BLaER1 treated with 17β-estradiol and CSF1 and Interleukin-3, amounts not matched to agents 10 nM and 100 nM (cell line): Measurements from ENCODE around the gene ADCY3.
A peak's percentile ranks its signal among the peaks of the same experiment; 100 is the strongest.

Experiments used
- H3K27ac ChIP-seq, 11 experiments: shearing (Covaris generic); formaldehyde crosslinking; 2 replicates each; pipeline ENCODE4 v1.8.1; 2022
- H3K27me3 ChIP-seq, 11 experiments: shearing (Covaris generic); formaldehyde crosslinking; 2 replicates each; pipeline ENCODE4 v1.8.1; 2022
- H3K36me3 ChIP-seq, 11 experiments: shearing (Covaris generic); formaldehyde crosslinking; 2 replicates each; pipeline ENCODE4 v1.8.1; 2022
- H3K4me1 ChIP-seq, 10 experiments: shearing (Covaris generic); formaldehyde crosslinking; 2 replicates each; pipeline ENCODE4 v1.8.1; 2022
- H3K4me2 ChIP-seq, 11 experiments: shearing (Covaris generic); formaldehyde crosslinking; 2 replicates each; pipeline ENCODE4 v1.8.1; 2022
- H3K4me3 ChIP-seq, 10 experiments: shearing (Covaris generic); formaldehyde crosslinking; 2 replicates each; pipeline ENCODE4 v1.8.1; 2022
- H3K9ac ChIP-seq, 11 experiments: shearing (Covaris generic); formaldehyde crosslinking; 2 replicates each; pipeline ENCODE4 v1.8.1; 2022
- H3K9me3 ChIP-seq, 11 experiments: shearing (Covaris generic); formaldehyde crosslinking; replicated peaks in 1 of 11; 2 replicates each; pipeline ENCODE4 v1.8.1; 2022
- H4K20me1 ChIP-seq, 11 experiments: shearing (Covaris generic); formaldehyde crosslinking; 2 replicates each; pipeline ENCODE4 v1.8.1; 2022
- Cebpa-rat ChIP-seq, 11 experiments: shearing (Covaris generic); IDR thresholded peaks; 2 replicates each; pipeline ENCODE4 v1.8.1; 2022

ADCY3 gene

GRCh38 chr2:24950102-24950501 is 30.1 kb upstream of the ADCY3 start:
- peaks cover 50 to 98% (median 76%) of the 10 kb centered on the region in 11 experiments for H3K36me3 ChIP-seq
- no peak for TF ChIP-seq Cebpa-rat (IDR thresholded peaks at IDR 0.05)
- H3K27ac ChIP-seq: no peak overlapping the region
- no peaks in the 10 kb centered on the region for H3K27me3 ChIP-seq
- peaks cover 5 to 11% (median 7%) of the 10 kb centered on the region in 11 experiments; a peak in 21 of 22 replicates for H3K9me3 ChIP-seq
- H3K4me2 ChIP-seq: no peak overlapping the region
- H4K20me1 ChIP-seq: no peaks in the 10 kb centered on the region
- no peak overlapping the region for H3K9ac ChIP-seq
- H3K4me3 ChIP-seq: no peak overlapping the region
- peaks cover 0 to 6% (median 0%) of the 10 kb centered on the region in 10 experiments; a peak in 2 of 20 replicates for H3K4me1 ChIP-seq

- peaks cover 34 to 86% (median 61%) of the 10 kb centered on the region in 11 experiments for H3K36me3 ChIP-seq
- H3K9me3 ChIP-seq: no peaks in the 10 kb centered on the region
- no peaks in the 10 kb centered on the region for H4K20me1 ChIP-seq
- H3K9ac ChIP-seq: no peak overlapping the region
- no peak overlapping the region for H3K4me3 ChIP-seq
- H3K4me1 ChIP-seq: peaks cover 0 to 6% (median 0%) of the 10 kb centered on the region in 10 experiments; a peak in 2 of 20 replicates
- H3K4me2 ChIP-seq: no peak overlapping the region
- no peak overlapping the region for H3K27ac ChIP-seq
- no peaks in the 10 kb centered on the region for H3K27me3 ChIP-seq
- TF ChIP-seq Cebpa-rat (IDR thresholded peaks at IDR 0.05): no peak
Measured at GRCh38 chr2:24948506-24948905, 28.5 kb upstream of the ADCY3 start.

GRCh38 chr2:24947561-24948157 is 27.6 kb upstream of the ADCY3 start:
- Histone ChIP-seq H4K20me1 (no peaks in the 10 kb centered on the region; a peak in 1 of 22 replicates), H3K4me2 (no peak overlapping the region), H3K9me3 (no peaks in the 10 kb centered on the region), H3K4me3 (no peak overlapping the region), H3K9ac (no peak overlapping the region), H3K27ac (no peak overlapping the region), H3K27me3 (no peaks in the 10 kb centered on the region), H3K4me1 (peaks cover 0 to 6% (median 0%) of the 10 kb centered on the region in 10 experiments; a peak in 2 of 20 replicates), H3K36me3 (peaks cover 34 to 77% (median 60%) of the 10 kb centered on the region in 11 experiments)
- no peak for TF ChIP-seq Cebpa-rat (IDR thresholded peaks at IDR 0.05)

GRCh38 chr2:24945907-24946306 is 25.9 kb upstream of the ADCY3 start:
- Histone ChIP-seq H3K36me3 (peaks cover 20 to 60% (median 46%) of the 10 kb centered on the region in 11 experiments), H3K4me2 (peak overlapping the region in 1 of 11 experiments; percentile 15; a peak in 1 of 22 replicates), H3K4me1 (peaks cover 0 to 6% (median 0%) of the 10 kb centered on the region in 10 experiments; a peak in 2 of 20 replicates), H3K4me3 (no peak overlapping the region), H4K20me1 (no peaks in the 10 kb centered on the region; a peak in 1 of 22 replicates), H3K27ac (no peak overlapping the region), H3K9ac (no peak overlapping the region; a peak in 1 of 22 replicates), H3K27me3 (no peaks in the 10 kb centered on the region), H3K9me3 (no peaks in the 10 kb centered on the region)
- TF ChIP-seq Cebpa-rat (IDR thresholded peaks at IDR 0.05): no peak

- Histone ChIP-seq H3K9ac (no peak overlapping the region), H3K4me3 (no peak overlapping the region), H3K9me3 (no peaks in the 10 kb centered on the region), H3K27ac (no peak overlapping the region), H3K4me1 (peaks cover 0 to 6% (median 0%) of the 10 kb centered on the region in 10 experiments; a peak in 2 of 20 replicates), H4K20me1 (no peaks in the 10 kb centered on the region; a peak in 1 of 22 replicates), H3K4me2 (no peak overlapping the region), H3K36me3 (peaks cover 17 to 37% (median 31%) of the 10 kb centered on the region in 11 experiments), H3K27me3 (no peaks in the 10 kb centered on the region)
- TF ChIP-seq Cebpa-rat (IDR thresholded peaks at IDR 0.05): no peak
Measured at GRCh38 chr2:24943427-24944053, 23.5 kb upstream of the ADCY3 start.

- Histone ChIP-seq H3K4me3 (no peak overlapping the region), H3K27me3 (no peaks in the 10 kb centered on the region), H3K4me2 (no peak overlapping the region), H3K4me1 (no peaks in the 10 kb centered on the region), H3K27ac (no peak overlapping the region), H3K9ac (no peak overlapping the region), H3K36me3 (no peaks in the 10 kb centered on the region; a peak in 1 of 22 replicates), H3K9me3 (no peaks in the 10 kb centered on the region), H4K20me1 (no peaks in the 10 kb centered on the region; a peak in 1 of 22 replicates)
- TF ChIP-seq Cebpa-rat (IDR thresholded peaks at IDR 0.05): no peak
Measured at GRCh38 chr2:24939353-24939752, 19.3 kb upstream of the ADCY3 start.

GRCh38 chr2:24937236-24937635 is 17.2 kb upstream of the ADCY3 start:
- Histone ChIP-seq H3K4me1 (no peaks in the 10 kb centered on the region), H3K4me2 (no peak overlapping the region), H3K9ac (no peak overlapping the region), H3K27me3 (no peaks in the 10 kb centered on the region), H4K20me1 (no peaks in the 10 kb centered on the region), H3K27ac (no peak overlapping the region), H3K36me3 (no peaks in the 10 kb centered on the region), H3K9me3 (no peaks in the 10 kb centered on the region), H3K4me3 (no peak overlapping the region)
- TF ChIP-seq Cebpa-rat (IDR thresholded peaks at IDR 0.05): no peak

- H3K36me3 ChIP-seq: no peaks in the 10 kb centered on the region
- H3K4me3 ChIP-seq: no peak overlapping the region
- H3K27me3 ChIP-seq: no peaks in the 10 kb centered on the region
- H3K9me3 ChIP-seq: no peaks in the 10 kb centered on the region
- TF ChIP-seq Cebpa-rat (IDR thresholded peaks at IDR 0.05): no peak
- H4K20me1 ChIP-seq: no peaks in the 10 kb centered on the region
- no peak overlapping the region for H3K9ac ChIP-seq
- H3K4me2 ChIP-seq: no peak overlapping the region
- H3K27ac ChIP-seq: no peak overlapping the region
- H3K4me1 ChIP-seq: peaks cover 6 to 13% (median 9%) of the 10 kb centered on the region in 10 experiments
Measured at GRCh38 chr2:24935145-24935544, 15.1 kb upstream of the ADCY3 start.

GRCh38 chr2:24932715-24933114 is 12.7 kb upstream of the ADCY3 start:
- H3K9ac ChIP-seq: no peak overlapping the region
- no peak overlapping the region for H3K4me2 ChIP-seq
- no peaks in the 10 kb centered on the region for H3K27me3 ChIP-seq
- no peaks in the 10 kb centered on the region for H3K9me3 ChIP-seq
- H3K4me3 ChIP-seq: no peak overlapping the region
- H4K20me1 ChIP-seq: no peaks in the 10 kb centered on the region
- no peaks in the 10 kb centered on the region for H3K36me3 ChIP-seq
- no peak overlapping the region for H3K27ac ChIP-seq
- no peak for TF ChIP-seq Cebpa-rat (IDR thresholded peaks at IDR 0.05)
- H3K4me1 ChIP-seq: peaks cover 6 to 14% (median 9%) of the 10 kb centered on the region in 10 experiments
